ENCODE data around the gene ERV3-1.
A peak's percentile ranks its signal among the peaks of the same experiment; 100 is the strongest.
"Not testable (repeated sequence)": the region's sequence is repeated elsewhere in the genome, so short reads cannot be mapped to it uniquely, and the experiment has no call there.

ERV3-1 gene

GRCh38 chr7:65006094-65006992, at the start of gene ERV3-1:
Gene ERV3-1, minus strand, starts transcription at chr7:65006687. Its CDS starts 13,661 bp downstream, at chr7:64993026.
- peak; percentile 93 for DNase-seq (ENCODE audit: low read depth)
- H3K4me3 ChIP-seq (replicated peaks; ENCODE audit: low read depth, low read length): peak within 1 kb of the TSS; percentile 88
- TF ChIP-seq CTCF (IDR thresholded peaks at IDR 0.05; ENCODE audit: low read length, missing control alignments): no peak

GRCh38 chr7:65055786-65056185, 49.3 kb upstream of the ERV3-1 start:
- not testable (repeated sequence) for H3K4me3 ChIP-seq (replicated peaks; ENCODE audit: low read depth, low read length); DNase-seq (ENCODE audit: low read depth)

GRCh38 chr7:65054466-65054994, 48.0 kb upstream of the ERV3-1 start:
- H3K4me3 ChIP-seq (replicated peaks; ENCODE audit: low read depth, low read length); DNase-seq (ENCODE audit: low read depth): not testable (repeated sequence)

GRCh38 chr7:65051654-65052053, 45.2 kb upstream of the ERV3-1 start:
- DNase-seq (ENCODE audit: low read depth); H3K4me3 ChIP-seq (replicated peaks; ENCODE audit: low read depth, low read length): not testable (repeated sequence)

- H3K4me3 ChIP-seq (replicated peaks; ENCODE audit: low read depth, low read length); DNase-seq (ENCODE audit: low read depth): not testable (repeated sequence)
Measured at GRCh38 chr7:65051139-65051538, 44.7 kb upstream of the ERV3-1 start.

GRCh38 chr7:65046329-65046728, 39.8 kb upstream of the ERV3-1 start:
- not testable (repeated sequence) for DNase-seq (ENCODE audit: low read depth)

GRCh38 chr7:65045589-65045988, 39.1 kb upstream of the ERV3-1 start:
- not testable (repeated sequence) for DNase-seq (ENCODE audit: low read depth); H3K4me3 ChIP-seq (replicated peaks; ENCODE audit: low read depth, low read length)

More at GRCh38 chr7:65046329-65046728, 39.8 kb upstream of the ERV3-1 start:
- not testable (repeated sequence) for H3K4me3 ChIP-seq (replicated peaks; ENCODE audit: low read depth, low read length)

- H3K4me3 ChIP-seq (replicated peaks; ENCODE audit: low read depth, low read length): peak overlapping the region; percentile 69
- DNase-seq (ENCODE audit: low read depth): peak; percentile 17
Measured at GRCh38 chr7:65038767-65039166, 32.3 kb upstream of the ERV3-1 start.

GRCh38 chr7:65037740-65038688, 31.5 kb upstream of the ERV3-1 start:
- no peak for TF ChIP-seq CTCF (IDR thresholded peaks at IDR 0.05; ENCODE audit: low read length, missing control alignments)
- DNase-seq (ENCODE audit: low read depth): peak; percentile 92
- H3K4me3 ChIP-seq (replicated peaks; ENCODE audit: low read depth, low read length): peak overlapping the region; percentile 69

- peak; percentile 19 for DNase-seq (ENCODE audit: low read depth)
Measured at GRCh38 chr7:65036526-65036925, 30.0 kb upstream of the ERV3-1 start.

GRCh38 chr7:65035469-65035868, 29.0 kb upstream of the ERV3-1 start:
- H3K4me3 ChIP-seq (replicated peaks; ENCODE audit: low read depth, low read length); DNase-seq (ENCODE audit: low read depth): not testable (repeated sequence)

More at GRCh38 chr7:65036526-65036925, 30.0 kb upstream of the ERV3-1 start:
- not testable (repeated sequence) for H3K4me3 ChIP-seq (replicated peaks; ENCODE audit: low read depth, low read length)

- DNase-seq (ENCODE audit: low read depth): peak; percentile 54
- not testable (repeated sequence) for H3K4me3 ChIP-seq (replicated peaks; ENCODE audit: low read depth, low read length)
Measured at GRCh38 chr7:65034120-65034782, 27.8 kb upstream of the ERV3-1 start.

GRCh38 chr7:65033391-65033790, 26.9 kb upstream of the ERV3-1 start:
- not testable (repeated sequence) for DNase-seq (ENCODE audit: low read depth); H3K4me3 ChIP-seq (replicated peaks; ENCODE audit: low read depth, low read length)

- not testable (repeated sequence) for DNase-seq (ENCODE audit: low read depth); H3K4me3 ChIP-seq (replicated peaks; ENCODE audit: low read depth, low read length)
Measured at GRCh38 chr7:65025023-65025422, 18.5 kb upstream of the ERV3-1 start.

- H3K4me3 ChIP-seq (replicated peaks; ENCODE audit: low read depth, low read length): not testable (repeated sequence)
Measured at GRCh38 chr7:65020978-65021377, 14.5 kb upstream of the ERV3-1 start.

More at GRCh38 chr7:65020978-65021377, 14.5 kb upstream of the ERV3-1 start:
- DNase-seq (ENCODE audit: low read depth): not testable (repeated sequence)

All from fibroblast of pulmonary artery (primary cell).